VCaP (cell line): ENCODE data around the gene LAMA5.

Experiments used
- H3K27ac ChIP-seq: fragments of 450-650 bp; 2 replicates; pipeline ENCODE4 v1.5.1; 2017
- CTCF ChIP-seq: fragments of 450-650 bp; conservative IDR thresholded peaks from 2 replicates; pipeline ENCODE4 v1.5.1; 2017; ENCODE audit warnings: mild to moderate bottlenecking, moderate library complexity

Gene LAMA5

GRCh38 chr20:62386383-62387218, 19.5 kb upstream of the LAMA5 start, which contains the start of gene RPS21:
Gene RPS21 (plus strand): TSS chr20:62387103. CDS start chr20:62387339, 236 bp downstream.
- no peak for TF ChIP-seq CTCF
- H3K27ac ChIP-seq = peak within 1 kb of the TSS; percentile 92

- TF ChIP-seq CTCF = peak; percentile 98
- H3K27ac ChIP-seq = no peak overlapping the region
These were observed 15.4 kb upstream of the LAMA5 start for GRCh38 chr20:62382306-62383198.

- H3K27ac ChIP-seq = no peak overlapping the region
- no peak for TF ChIP-seq CTCF
These were observed 14.7 kb upstream of the LAMA5 start for GRCh38 chr20:62381842-62382241.

- H3K27ac ChIP-seq = no peak overlapping the region
- no peak for TF ChIP-seq CTCF
These were observed 14.2 kb upstream of the LAMA5 start for GRCh38 chr20:62381202-62381797.

GRCh38 chr20:62378215-62378614, 11.1 kb upstream of the LAMA5 start:
- no peak overlapping the region for H3K27ac ChIP-seq

GRCh38 chr20:62377615-62378178, 10.6 kb upstream of the LAMA5 start:
- TF ChIP-seq CTCF = no peak
- H3K27ac ChIP-seq = no peak overlapping the region; the same call in 1 of the 2 replicates

More at GRCh38 chr20:62378215-62378614, 11.1 kb upstream of the LAMA5 start:
- no peak for TF ChIP-seq CTCF

GRCh38 chr20:62377064-62377461, 10.0 kb upstream of the LAMA5 start:
- TF ChIP-seq CTCF = no peak
- no peak overlapping the region; the same call in 1 of the 2 replicates for H3K27ac ChIP-seq
